Activated naive CD4-positive, alpha-beta T cell treated with anti-CD3 and anti-CD28 coated beads, Interleukin-2, amount 50 U/mL, for 24 hours (primary cell): ENCODE data around the gene DGUOK.

ENCODE experiments used
- H3K27ac Mint-ChIP-seq: one replicate; pipeline ENCODE4 v1.8.0; 2021; ENCODE audit warnings: mild to moderate bottlenecking, mixed read lengths
- H3K27me3 Mint-ChIP-seq: one replicate; pipeline ENCODE4 v1.8.0; 2021; ENCODE audit warnings: mixed read lengths
- H3K36me3 Mint-ChIP-seq: one replicate; pipeline ENCODE4 v1.8.0; 2021; ENCODE audit warnings: mixed read lengths
- H3K4me1 Mint-ChIP-seq: one replicate; pipeline ENCODE4 v1.8.0; 2021; ENCODE audit warnings: mixed read lengths
- H3K4me3 Mint-ChIP-seq: one replicate; pipeline ENCODE4 v1.8.0; 2021; ENCODE audit warnings: mild to moderate bottlenecking, mixed read lengths
- H3K9me3 Mint-ChIP-seq: one replicate; pipeline ENCODE4 v1.8.0; 2021; ENCODE audit warnings: mixed read lengths

Gene DGUOK

DNA sequence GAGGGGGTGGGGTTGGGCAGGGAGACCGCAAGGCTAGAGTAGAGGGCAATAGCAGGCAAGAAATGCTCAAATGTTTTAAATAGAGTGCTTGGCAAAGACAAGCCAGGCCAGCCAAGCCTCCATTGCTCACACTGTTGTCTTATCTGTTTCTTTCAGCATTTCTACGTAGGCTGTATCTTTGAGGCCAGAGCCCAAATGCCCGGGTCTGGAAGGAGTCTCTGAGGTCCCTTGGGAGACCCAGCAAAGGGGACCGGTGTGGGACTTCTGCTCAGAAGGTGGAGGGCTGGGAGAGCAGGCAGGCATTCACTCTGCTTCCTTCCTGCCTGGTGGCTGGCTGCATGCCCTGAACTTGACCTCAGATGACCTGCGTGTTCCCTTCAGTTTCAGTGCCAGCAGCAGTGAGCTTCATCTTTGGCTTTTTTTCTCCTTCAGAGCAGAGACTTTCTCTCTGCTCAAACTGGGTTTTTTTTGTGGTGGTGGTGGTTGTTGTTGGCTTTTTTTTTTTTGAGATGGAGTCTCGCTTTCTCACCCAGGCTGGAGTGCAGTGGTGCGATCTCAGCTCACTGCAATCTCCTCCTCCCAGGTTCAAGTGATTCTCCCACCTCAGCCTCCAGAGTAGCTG, 44.3 kb downstream of the DGUOK start:
- Mint-ChIP-seq H3K27ac (peak overlapping the region; percentile 79), H3K4me1 (peaks cover 75% of the 10 kb centered on the region), H3K9me3 (no peaks in the 10 kb centered on the region), H3K4me3 (peak overlapping the region; percentile 56), H3K36me3 (no peaks in the 10 kb centered on the region), H3K27me3 (no peaks in the 10 kb centered on the region)

DNA sequence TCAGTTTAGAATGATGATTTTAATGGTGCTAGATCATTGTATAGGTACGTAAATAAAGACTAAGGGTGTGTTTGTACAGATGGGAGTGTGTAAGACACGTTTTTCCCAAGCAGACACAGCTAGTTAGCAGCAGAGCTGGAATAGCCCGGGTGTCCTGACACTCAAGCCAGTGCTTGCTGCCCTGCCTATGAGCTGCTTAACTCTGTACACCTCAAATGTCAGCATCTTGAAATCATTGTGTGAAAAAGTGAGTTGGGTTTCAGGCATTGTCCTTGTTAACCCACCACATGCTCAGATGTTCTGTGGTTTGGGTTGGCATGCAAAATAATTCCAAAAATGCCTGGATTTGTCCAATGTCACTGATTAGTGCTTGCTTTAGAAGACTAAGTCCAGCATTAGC, 45.0 kb downstream of the DGUOK start:
- Mint-ChIP-seq H3K4me1 (peaks cover 81% of the 10 kb centered on the region), H3K27ac (no peak overlapping the region), H3K4me3 (peak overlapping the region; percentile 56), H3K36me3 (no peaks in the 10 kb centered on the region), H3K9me3 (no peaks in the 10 kb centered on the region), H3K27me3 (no peaks in the 10 kb centered on the region)

DNA sequence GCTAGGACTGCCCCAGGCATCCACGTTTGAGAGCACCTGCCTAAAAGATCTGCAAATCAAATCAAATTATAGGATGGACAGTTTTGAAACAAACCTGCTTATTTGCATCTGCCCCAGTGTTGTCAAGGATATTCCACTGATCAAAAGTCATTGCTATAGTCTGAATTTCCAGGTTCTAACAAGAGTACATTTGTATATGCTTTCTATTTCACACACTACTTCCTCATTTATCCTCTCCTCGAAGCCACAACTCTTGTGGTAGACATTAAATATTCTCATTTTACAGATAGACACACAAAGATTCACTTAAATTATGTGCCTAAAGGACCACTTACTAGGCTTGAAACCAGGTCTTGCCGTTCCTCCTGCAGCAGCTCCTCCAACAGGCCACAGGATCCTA, 46.2 kb downstream of the DGUOK start:
- no peaks in the 10 kb centered on the region for H3K9me3 Mint-ChIP-seq
- no peak overlapping the region for H3K4me3 Mint-ChIP-seq

DNA sequence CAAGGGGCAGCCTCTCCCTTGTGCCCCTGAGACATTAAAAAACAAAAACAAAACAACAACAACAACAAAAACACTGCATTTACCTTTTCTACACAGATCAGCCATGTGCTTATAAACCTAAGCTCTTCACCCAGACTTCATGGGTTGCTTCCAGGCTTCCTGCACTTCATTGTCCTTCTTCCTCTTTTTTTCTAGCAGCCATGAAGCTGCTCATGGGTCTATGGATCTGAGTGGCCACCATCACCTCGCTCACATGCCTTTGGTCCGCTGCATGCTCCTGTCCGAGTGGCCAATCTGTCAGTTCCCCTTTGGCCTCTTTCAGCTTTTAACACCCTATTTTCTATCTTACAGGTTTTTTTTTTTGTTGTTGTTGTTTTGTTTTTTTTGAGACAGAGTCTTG, 49.1 kb downstream of the DGUOK start:
- no peaks in the 10 kb centered on the region for H3K36me3 Mint-ChIP-seq
- peak overlapping the region; percentile 61 for H3K27ac Mint-ChIP-seq
- no peaks in the 10 kb centered on the region for H3K9me3 Mint-ChIP-seq
- H3K27me3 Mint-ChIP-seq, result no peaks in the 10 kb centered on the region
- peaks cover 79% of the 10 kb centered on the region for H3K4me1 Mint-ChIP-seq
- H3K4me3 Mint-ChIP-seq, result no peak overlapping the region

More for the DNA sequence above, 46.2 kb downstream of the DGUOK start:
- Mint-ChIP-seq H3K36me3 (no peaks in the 10 kb centered on the region), H3K4me1 (peaks cover 83% of the 10 kb centered on the region), H3K27me3 (no peaks in the 10 kb centered on the region), H3K27ac (no peak overlapping the region)

DNA sequence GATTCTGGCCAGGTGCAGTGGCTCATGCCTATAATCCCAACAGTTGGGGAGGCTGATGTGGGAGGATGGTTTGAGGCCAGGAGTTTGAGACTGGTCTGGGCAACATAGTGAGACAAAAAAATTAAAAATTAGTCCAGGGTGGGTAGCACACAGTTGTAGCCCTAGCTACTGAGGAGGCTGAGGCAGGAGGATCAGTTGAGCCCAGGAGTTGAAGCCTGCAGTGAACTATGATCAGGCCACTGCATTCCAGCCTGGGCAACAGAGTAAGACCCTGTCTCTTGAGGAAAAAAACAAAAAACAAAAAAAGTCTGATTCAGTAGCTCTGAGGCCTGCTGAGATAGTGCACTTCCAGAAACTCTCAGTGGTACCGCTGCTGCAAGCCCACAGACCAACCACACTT, 50.1 kb downstream of the DGUOK start:
- Mint-ChIP-seq H3K4me1 (peaks cover 79% of the 10 kb centered on the region), H3K27ac (no peak overlapping the region), H3K27me3 (no peaks in the 10 kb centered on the region), H3K4me3 (no peak overlapping the region), H3K36me3 (no peaks in the 10 kb centered on the region), H3K9me3 (no peaks in the 10 kb centered on the region)

DNA sequence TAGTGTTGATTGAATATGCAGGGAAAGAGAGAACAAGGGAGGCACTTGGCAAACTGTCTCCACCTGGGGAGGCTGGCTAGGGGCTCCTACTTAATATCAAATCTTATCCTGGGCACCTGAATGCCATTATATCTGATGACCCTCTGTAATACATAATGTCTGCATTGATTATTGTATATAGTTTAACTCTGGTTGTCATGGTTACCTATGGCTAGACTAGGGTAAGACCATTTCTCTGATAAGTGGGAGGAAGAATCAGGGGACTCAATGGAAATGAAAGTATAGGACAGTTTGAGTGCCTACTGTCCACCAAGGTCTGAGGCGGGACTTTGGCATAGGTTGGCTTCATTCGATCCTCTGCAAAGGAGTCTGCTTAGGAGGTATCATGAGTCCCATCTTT, 50.8 kb downstream of the DGUOK start:
- H3K4me3 Mint-ChIP-seq, result peak overlapping the region; percentile 56
- H3K9me3 Mint-ChIP-seq, result no peaks in the 10 kb centered on the region
- peak overlapping the region; percentile 44 for H3K27ac Mint-ChIP-seq
- peaks cover 79% of the 10 kb centered on the region for H3K4me1 Mint-ChIP-seq
- no peaks in the 10 kb centered on the region for H3K36me3 Mint-ChIP-seq
- no peaks in the 10 kb centered on the region for H3K27me3 Mint-ChIP-seq

DNA sequence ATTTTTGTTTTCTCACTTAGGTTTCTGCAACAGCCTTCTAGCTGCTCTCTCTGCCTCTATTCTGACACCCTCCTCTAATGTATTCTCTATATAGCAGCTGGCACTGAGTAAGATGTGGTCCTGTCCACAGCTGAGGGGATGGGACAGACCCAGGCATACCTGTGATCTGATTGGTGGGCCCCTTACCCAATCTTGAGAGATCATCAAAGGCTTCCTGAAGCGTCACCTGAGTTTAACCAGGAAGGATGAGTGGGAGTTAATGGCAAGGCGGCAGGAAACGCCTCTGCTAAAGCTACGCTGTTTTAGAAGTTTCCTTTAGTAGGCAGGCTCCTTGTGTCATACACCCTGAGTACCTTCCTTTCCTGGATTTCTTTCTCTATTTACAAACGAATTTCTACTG, 52.3 kb downstream of the DGUOK start:
- peak overlapping the region; percentile 76 for H3K4me3 Mint-ChIP-seq
- no peaks in the 10 kb centered on the region for H3K9me3 Mint-ChIP-seq
- peaks cover 85% of the 10 kb centered on the region for H3K4me1 Mint-ChIP-seq
- no peaks in the 10 kb centered on the region for H3K27me3 Mint-ChIP-seq
- H3K36me3 Mint-ChIP-seq, result no peaks in the 10 kb centered on the region
- peak overlapping the region; percentile 97 for H3K27ac Mint-ChIP-seq

DNA sequence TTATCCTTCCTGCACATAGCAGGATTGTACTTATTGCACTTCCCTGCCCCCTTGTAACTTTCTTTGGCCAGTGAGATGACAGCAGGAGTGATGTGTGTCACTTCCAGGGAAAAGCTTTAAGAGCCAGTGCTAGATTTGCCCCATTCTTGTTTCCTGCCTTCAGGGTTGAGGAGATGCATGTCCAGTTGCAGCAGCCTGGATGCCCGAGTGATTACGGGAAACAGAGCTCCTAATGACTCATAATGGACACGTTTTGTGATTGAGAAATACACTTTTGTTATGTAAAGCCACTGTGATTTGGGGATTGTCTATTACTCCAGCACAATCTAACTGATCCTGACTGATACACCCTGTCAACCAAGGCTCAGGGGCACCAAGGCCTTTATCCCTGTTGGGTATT, 53.0 kb downstream of the DGUOK start:
- Mint-ChIP-seq H3K27ac (peak overlapping the region; percentile 71), H3K36me3 (no peaks in the 10 kb centered on the region), H3K4me1 (peaks cover 81% of the 10 kb centered on the region), H3K9me3 (no peaks in the 10 kb centered on the region), H3K4me3 (peak overlapping the region; percentile 76), H3K27me3 (no peaks in the 10 kb centered on the region)

DNA sequence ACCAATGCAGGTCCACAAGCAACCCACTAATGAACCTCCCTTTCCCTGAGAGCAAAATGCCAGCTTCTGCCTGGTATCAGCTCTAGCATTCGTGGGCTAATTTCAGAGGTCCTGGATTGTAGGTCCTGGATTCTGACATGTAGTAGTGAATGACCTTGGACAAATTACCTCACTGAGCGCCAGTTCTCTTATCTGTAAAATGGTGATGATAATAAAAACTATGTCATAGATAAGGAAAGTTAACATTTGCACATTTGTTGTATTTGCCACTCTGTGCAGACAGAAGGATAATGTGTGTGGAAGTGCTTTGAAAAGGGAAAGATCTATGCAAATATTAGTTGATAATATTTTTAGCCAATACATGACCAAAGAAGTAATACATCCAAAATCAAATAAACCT, 53.9 kb downstream of the DGUOK start:
- Mint-ChIP-seq H3K4me3 (peak overlapping the region; percentile 76), H3K27me3 (no peaks in the 10 kb centered on the region), H3K27ac (no peak overlapping the region), H3K4me1 (peaks cover 75% of the 10 kb centered on the region), H3K36me3 (no peaks in the 10 kb centered on the region), H3K9me3 (no peaks in the 10 kb centered on the region)

DNA sequence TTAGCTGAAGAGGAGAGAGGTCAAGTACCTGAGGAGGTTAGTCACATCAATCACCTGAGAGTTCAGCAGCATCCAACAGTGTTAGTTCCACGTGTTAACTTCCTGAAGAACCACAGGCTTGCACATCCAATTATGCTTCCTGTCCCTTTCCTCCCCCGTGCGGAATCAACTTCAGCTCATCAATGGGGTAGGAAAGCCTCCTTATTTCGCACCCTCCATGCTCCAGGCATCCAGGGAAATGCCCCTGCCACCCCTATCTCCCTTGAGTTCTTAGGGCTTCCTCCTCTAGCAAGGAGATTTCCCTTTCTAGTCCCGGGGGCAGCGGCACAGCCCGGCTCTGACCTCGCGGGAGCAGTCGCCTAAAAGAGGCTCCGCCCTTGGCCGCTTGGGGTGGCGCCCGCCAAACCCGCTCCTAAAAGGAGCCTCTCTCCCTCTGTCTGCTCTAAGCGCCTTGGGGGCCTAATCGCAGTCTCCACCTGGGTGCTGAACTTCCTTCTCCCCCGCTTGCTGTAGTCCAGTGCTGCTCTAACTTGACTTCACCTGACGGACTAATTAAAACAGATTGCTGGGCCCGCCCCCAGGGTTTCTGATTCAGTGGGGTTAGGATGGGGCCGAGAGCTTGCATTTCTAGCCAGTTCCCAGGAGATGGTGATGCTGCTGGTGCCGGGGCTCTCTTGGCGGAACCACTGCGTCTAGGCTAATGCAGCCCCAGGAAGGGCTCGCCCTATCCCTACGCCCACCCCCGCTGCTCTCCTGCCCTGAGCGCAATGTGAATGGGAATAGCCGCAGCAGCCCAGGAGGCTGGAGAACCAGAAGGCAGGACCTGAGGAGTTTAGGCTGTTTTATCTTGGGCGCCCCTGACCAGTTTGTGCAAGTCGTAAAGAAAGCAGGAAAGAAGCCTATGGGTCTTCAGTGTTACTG, 54.7 kb downstream of the DGUOK start:
- no peaks in the 10 kb centered on the region for H3K27me3 Mint-ChIP-seq
- peaks cover 69% of the 10 kb centered on the region for H3K4me1 Mint-ChIP-seq
- H3K9me3 Mint-ChIP-seq, result no peaks in the 10 kb centered on the region
- peak overlapping the region; percentile 68 for H3K27ac Mint-ChIP-seq
- H3K36me3 Mint-ChIP-seq, result peaks cover 4% of the 10 kb centered on the region
- H3K4me3 Mint-ChIP-seq, result peak overlapping the region; percentile 76

DNA sequence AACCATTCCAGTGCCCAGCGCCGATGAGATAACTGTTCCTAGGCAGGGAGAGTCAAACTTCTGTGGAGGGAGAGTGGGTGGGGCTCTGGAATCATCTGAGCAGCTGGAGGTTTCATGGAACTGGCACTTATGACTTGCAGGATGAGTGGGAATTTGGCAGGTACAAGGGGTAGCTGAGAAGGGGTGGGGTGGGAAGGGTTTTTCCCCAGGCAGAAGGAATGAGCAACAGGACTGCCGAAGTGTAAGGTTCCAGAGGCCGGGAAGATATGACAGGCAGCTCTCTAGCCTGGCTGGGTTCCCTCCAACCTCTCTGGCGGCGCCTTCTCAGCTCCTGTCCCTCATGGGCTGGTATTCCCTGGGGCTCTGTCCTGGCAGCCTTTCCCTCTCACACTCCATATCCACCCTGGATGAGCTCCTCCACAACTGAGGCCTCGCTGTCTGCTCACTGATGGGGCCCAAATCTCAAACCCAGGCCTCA, 55.5 kb downstream of the DGUOK start:
- Mint-ChIP-seq H3K4me3 (peak overlapping the region; percentile 37), H3K4me1 (peaks cover 68% of the 10 kb centered on the region), H3K36me3 (peaks cover 9% of the 10 kb centered on the region), H3K9me3 (no peaks in the 10 kb centered on the region), H3K27me3 (no peaks in the 10 kb centered on the region), H3K27ac (peak overlapping the region; percentile 18)

DNA sequence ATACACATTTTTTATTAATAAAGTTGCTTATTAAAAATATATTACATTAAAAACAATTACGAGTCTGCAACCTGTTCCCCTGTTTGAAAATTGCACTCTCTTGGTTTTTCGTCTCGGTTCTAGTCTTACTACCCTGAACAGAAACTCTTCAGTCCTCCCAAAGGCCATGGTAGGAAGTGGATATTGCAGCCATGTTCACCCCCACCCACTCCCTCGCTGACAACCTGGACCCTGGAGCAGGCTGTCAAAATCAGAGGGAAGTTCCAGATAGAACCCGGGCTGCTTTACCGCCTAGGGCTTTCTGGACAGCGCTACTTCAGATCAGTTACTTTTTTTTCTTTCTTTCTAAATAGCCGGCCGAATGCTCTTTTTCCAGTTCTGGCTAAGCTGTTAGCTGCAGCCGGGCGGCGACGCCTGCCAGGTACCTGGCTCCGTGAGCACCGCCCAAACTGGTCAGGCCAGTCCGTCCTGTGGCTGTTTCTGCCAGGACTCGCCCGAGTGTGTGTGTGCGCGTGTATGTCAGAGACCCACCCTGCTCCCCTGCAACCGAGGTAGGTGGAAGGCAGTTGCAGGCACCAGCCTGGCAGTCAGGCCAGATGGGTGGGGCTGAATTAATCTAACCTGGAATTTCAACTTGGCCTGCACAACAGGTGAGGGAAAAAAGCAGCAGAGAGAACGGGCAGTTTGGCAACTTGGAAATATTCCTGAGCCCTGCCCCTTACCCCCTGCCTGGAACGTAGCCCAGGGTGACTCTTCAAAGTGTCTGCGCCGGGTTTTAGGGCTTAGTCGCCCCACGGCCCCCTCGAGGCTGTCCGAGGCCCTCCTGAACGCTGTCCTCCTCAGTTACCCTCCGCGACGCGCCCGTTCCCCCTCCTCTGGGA, 56.9 kb downstream of the DGUOK start:
- Mint-ChIP-seq H3K4me1 (peaks cover 71% of the 10 kb centered on the region), H3K27ac (peak overlapping the region; percentile 91), H3K4me3 (peak overlapping the region; percentile 90), H3K27me3 (no peaks in the 10 kb centered on the region), H3K36me3 (peaks cover 16% of the 10 kb centered on the region), H3K9me3 (no peaks in the 10 kb centered on the region)

DNA sequence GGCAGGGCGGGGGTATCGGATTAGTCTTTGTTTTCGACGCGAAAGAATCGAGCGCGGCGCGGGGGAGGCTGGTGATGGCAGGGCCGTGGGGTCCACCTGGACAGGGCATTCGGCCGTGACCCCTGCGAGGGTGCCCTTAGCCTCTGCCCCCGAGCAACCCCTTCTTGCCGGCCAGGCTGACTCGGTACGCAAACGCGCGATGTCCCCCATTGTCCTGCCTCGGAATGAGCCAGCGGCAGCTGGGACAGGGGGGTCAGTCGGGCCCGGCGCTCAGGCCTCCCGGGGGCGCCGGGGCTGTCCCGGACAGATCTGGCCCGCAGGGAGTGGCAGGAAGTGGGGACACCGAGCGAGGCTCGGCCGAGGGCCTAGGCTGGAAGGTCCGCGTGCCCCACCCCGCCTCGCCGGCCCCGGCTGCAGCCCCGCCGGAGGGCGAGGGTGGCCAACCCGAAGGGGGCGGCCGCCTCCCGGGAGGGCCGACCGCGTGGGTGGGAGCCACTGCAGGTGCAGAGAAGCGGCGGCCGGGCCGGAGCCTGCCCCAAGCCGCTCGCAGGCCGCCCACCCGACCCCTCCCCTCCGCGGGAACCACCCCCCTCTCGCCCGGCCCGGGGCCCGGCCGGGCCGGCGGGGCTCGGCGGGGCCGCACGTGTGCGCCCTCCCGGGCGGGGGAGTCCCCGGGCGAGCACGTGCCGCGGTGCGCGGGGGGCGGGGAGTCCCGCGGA, 57.7 kb downstream of the DGUOK start, which contains the start of gene TET3:
TSS of gene TET3 (plus strand) at position 708 of the 719 bp plus-strand sequence. CDS start 1,494 bp downstream, outside the sequence.
- Mint-ChIP-seq H3K36me3 (peaks cover 19% of the 10 kb centered on the region), H3K4me3 (peak within 1 kb of the TSS; percentile 92), H3K4me1 (peaks cover 71% of the 10 kb centered on the region), H3K27ac (peak within 1 kb of the TSS; percentile 91), H3K27me3 (no peaks in the 10 kb centered on the region), H3K9me3 (no peaks in the 10 kb centered on the region)

DNA sequence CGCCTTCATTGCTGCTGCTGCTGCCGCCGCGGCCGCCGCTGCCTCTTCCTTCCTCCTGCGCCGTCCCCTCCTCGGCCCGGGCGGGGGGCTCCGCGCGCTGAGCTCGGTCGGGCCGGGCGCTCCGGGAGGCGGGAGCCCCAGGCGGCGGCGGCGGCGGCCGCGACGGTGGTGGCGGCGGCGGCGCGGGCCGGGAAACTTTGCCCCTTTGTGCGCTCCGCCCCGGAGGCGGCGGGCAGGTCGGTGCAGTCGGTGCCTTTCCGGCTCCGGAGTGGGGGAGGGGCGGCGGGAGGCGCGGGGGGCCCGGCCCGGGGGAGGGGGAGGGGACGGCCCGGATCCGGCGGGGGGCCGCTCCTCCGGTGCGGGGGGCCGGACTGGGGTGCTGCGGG, 58.2 kb downstream of the DGUOK start:
- H3K4me1 Mint-ChIP-seq, result peaks cover 71% of the 10 kb centered on the region
- peaks cover 25% of the 10 kb centered on the region for H3K36me3 Mint-ChIP-seq
- H3K27me3 Mint-ChIP-seq, result no peaks in the 10 kb centered on the region
- no peak overlapping the region for H3K4me3 Mint-ChIP-seq
- no peaks in the 10 kb centered on the region for H3K9me3 Mint-ChIP-seq
- H3K27ac Mint-ChIP-seq, result no peak overlapping the region
